ENCODE results near the gene SFI1. TPM values are rescaled to one million over a fixed set of nuclear protein-coding genes. Genes with fewer than 3 reads are reported as not detected.
"Not testable (repeated sequence)": the region's sequence is repeated elsewhere in the genome, so short reads cannot be mapped to it uniquely, and the experiment has no call there.

Gene SFI1
- polyA plus RNA-seq, 12 donors: 5.8 to 28.7 (median 10.8) TPM; not detected in 1

DNA sequence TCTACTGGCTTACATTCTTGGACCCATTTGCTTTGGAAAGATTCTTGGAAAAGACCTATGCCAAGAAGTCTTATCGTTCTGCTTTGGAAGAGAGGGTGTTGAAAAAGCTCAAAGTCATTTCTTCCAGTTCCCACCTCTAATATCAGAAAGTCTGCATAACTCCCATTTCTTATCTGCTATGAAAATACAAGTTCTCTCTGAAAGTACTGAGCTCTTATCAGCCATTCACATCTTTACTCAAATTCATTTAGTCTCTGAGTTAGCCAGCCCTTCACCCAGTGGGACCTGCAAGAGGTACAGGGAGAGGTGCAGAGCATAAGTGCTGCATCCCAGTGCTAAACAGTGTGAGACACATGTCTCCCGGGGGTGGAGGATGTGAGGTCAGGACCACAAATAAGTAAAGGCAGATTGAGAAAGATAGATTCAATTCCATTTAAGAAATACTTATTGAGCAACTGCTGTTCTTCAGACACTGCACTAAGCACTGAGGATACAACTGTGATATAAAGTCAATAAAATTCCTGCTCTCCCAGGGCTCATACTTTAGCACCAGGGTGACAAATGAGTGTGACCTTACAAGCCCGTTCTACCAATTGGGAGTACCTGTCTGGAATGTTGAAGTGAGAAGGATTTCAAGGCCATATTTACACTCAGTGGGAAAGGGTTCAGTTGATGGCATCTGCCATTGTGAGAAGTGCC is 89.0 kb downstream of the SFI1 start:
- DNase-seq: no peak

DNA sequence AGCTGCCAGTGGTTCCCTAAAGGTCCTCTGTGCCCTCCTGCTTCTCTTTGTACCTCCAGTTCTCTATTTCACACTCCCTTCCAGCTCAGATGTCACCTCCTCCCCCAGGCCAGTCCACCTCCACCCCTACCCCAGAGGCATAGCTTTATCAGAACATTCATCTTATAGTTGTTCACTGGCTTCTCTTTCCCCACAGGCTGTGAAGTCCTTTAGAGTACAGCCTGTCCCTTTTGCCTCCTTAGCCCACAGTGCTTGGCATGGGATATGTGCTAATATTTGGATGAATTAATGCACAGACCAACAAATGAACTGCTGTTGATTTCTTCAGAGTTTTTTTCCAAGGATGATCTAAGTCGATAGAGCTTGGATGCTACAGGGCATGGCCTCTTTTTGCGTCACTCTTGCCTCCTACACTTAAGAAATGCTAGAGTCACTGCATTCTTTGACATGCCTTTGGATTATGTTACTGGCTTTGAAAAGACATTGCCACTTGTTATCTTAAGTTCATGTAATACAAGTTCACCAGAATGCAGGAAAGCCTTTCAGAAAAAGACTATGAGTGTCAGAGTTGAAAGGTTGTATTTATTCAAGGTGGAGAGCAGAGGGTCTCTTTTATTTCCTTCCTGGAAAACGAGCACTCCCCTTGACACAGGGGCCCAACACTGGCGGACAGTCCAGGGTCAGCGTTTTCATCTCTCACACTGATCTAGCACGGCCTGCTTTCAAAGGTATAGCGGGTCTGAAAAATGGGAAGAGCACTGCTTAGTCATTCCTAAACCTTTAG is 90.0 kb downstream of the SFI1 start:
- no peak for DNase-seq

GRCh38 chr22:31588970-31589675 is 92.8 kb downstream of the SFI1 start:
- no peak for DNase-seq

GRCh38 chr22:31590161-31590560 is 93.8 kb downstream of the SFI1 start:
- not testable (repeated sequence) for DNase-seq

- DNase-seq: no peak
Observed at GRCh38 chr22:31595271-31595670, 98.9 kb downstream of the SFI1 start.

GRCh38 chr22:31602259-31602952 is 106.1 kb downstream of the SFI1 start:
- DNase-seq: no peak

DNA sequence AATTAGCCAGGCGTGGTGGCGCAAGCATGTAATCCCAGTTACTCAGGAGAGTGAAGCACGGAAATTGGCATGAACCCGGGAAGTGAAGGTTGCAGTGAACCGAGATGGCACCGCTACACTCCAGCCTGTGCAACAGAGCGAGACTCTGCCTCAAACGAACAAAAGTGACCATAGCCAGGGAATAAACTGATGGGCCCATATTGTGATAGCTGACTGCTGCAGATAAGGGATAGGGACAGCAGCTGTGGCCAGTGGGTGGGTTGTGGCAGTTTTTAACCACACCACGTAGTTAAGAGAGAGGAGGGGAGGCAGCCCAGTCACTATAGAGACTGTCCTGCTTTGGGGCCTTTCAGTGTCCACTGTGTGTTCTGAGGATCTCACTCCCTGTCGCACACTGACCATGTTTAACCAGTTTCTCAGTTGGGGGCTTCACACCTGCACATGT is 106.8 kb downstream of the SFI1 start:
- DNase-seq: no peak

GRCh38 chr22:31603574-31603973 is 107.2 kb downstream of the SFI1 start:
- DNase-seq: no peak

DNA sequence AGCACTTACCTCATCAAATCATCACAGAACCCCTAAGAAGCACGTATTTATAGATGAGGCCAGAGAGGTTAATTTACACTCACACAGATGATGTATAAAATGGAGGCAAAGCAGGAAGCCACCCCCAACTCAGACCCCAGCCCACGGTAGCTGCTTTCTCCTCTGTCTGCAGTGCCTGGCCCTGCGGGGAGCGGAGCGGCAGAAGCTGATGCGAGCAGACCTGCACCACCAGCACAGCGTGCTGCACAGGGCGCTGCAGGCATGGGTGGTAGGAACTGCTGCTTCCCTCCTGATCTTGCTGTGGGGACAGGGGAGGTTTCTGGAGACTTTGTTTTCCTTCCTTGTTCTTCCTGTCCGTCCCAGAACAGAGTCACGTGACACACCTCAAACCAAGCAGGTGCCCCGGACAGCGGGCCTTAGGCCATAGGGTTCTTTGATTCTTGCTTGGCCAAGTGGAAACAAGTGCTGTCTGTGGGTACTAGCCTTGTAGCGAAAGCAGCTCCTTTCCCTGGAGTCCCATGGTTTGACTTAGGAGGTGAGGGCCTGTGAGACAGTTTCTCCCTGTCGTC is 107.9 kb downstream of the SFI1 start:
- no peak for DNase-seq

- no peak for DNase-seq
Observed at GRCh38 chr22:31604746-31605705, 108.7 kb downstream of the SFI1 start.

GRCh38 chr22:31605851-31606585 is 109.7 kb downstream of the SFI1 start:
- no peak for DNase-seq

DNA sequence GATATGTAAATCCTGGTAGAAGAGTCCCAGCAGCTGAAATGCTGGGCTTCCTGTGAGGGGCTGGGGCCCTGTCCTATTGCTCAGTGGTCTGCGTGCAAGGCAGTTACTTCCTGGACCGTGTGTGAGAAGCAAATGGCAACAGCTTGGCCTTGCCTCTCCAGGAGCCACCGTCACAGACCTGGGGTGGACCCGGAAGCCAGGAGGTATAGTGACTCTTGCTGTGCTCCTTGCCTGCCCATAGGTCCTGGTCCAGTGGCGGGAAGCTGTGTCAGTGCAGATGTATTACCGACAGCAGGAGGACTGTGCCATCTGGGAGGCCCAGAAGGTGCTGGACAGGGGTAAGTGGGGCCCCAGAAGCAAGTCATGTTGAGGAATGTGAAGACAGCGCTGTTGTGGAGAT is 111.4 kb downstream of the SFI1 start:
- no peak for DNase-seq

- no peak for DNase-seq
Observed at GRCh38 chr22:31609716-31610115, 113.4 kb downstream of the SFI1 start.

DNA sequence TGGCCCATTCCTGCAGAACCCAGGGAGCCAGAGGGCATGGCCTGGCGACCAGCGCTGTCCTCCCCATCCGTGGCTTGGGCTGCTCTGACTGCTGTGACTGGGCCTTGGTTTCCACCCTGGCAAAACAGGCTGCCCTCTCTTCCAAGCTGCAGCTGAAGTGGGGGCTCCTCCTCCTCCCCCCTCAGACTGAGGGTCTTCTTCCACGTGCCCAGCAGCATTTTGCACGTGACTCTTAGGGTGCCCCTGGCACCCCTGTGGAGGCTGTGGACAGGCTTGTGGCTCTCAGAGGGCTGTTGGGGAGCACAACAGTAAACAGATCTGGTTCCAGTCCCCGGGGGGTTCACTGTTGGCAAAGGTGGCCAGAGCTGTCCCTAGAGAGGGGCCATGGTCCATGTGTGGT is 114.3 kb downstream of the SFI1 start:
- no peak for DNase-seq

DNA sequence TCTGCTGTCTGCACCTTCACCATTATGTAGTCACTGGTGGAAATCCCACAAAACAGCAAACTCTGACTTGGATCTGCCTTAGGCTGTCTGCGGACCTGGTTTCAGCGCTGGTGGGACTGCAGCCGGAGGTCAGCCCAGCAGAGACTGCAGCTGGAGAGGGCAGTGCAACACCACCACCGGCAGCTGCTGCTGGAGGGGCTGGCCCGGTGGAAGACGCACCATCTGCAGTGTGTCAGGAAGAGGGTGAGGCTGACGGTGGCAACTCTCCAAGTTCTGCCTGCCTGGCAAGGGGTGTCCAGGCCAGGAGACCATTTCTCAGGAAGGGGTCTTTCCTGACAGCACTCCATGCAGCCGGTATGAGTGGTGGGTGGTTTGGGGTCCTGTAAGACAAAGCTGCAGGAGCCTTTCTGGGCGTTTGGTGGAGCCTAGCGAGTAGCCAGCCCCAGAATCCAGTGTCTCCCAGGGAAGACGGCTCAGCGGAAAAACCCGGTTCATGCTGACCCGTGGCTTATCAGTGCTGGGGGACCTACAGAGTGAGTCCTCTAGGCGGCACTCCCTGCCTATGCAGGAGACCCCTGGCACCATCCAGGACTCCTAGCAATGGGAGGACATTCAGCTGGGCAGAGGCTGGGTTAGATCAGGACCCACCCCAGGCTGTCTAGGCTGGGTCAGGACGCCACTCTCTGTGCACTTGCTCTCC is 114.9 kb downstream of the SFI1 start:
- DNase-seq: no peak

DNA sequence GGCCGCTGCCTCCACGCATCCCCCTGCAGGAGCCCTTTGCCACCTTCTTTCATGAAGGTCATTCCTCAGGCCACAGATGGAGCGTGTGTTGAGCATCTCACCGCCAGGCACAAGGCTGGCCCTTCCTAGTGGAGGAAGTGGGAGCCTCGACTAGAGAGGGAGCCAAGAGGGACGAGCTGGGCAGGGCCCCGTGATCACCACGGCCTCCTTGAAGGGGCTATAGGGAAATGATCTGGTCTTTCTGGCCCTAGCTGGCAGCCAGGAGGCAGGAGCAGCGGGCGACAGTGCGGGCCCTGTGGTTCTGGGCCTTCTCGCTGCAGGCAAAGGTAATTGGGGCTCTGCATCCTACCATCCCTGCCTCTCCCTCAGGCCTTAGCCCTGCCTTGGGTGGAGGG is 116.6 kb downstream of the SFI1 start:
- no peak for DNase-seq

DNA sequence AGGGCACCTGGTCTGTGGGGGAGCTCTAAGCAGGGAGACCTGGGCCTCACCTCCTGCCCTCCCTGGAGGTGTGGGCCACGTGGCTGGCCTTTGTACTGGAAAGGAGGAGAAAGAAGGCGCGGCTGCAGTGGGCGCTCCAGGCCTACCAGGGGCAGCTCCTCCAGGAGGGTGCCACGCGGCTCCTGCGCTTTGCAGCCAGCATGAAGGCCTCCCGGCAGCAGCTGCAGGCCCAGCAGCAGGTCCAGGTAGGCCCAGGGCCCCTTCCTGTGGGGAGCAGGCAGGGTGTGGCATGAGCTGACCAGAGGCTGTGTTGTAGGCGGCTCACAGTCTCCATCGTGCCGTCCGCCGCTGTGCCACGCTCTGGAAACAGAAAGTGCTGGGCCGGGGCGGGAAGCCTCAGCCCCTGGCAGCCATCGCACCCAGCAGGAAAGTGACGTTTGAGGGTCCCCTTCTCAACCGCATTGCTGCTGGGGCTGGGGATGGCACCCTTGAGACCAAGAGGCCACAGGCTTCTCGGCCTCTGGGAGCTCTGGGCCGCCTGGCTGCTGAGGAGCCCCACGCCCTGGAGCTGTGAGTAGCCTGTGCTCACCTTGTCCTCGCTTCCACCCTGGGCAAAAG is 117.1 kb downstream of the SFI1 start:
- DNase-seq: no peak

DNA sequence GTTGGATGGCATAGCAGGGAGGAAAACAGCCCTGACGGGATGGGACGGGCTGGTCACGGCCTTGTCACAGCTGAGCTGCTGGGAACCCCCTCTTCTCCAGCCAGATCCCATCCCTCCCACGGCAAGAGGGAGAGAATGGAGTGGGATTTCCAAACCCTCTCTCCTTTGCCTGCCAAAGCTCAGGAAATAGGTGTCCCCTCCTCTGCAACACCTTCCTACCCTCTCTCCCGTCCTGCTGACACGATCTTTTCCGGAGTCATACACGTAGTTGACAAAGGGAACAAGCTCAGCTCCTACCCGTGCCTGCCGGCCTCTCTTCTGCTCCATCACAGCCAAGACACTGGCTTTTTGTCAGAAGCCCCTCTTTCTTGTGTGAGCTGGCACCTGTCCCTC is 117.6 kb downstream of the SFI1 start:
- DNase-seq: no peak
